ENCODE measurements around the gene ACYP1. TPM values are rescaled to one million over a fixed set of nuclear protein-coding genes. Genes with fewer than 3 reads are reported as not detected.

The ACYP1 gene
- total and polyA plus RNA-seq, 9 of the 15 experiments (the other 6 are each of a cell fraction or from before 2014, with no cell fraction given), result 19.9 to 113 (median 52.3) TPM

DNA sequence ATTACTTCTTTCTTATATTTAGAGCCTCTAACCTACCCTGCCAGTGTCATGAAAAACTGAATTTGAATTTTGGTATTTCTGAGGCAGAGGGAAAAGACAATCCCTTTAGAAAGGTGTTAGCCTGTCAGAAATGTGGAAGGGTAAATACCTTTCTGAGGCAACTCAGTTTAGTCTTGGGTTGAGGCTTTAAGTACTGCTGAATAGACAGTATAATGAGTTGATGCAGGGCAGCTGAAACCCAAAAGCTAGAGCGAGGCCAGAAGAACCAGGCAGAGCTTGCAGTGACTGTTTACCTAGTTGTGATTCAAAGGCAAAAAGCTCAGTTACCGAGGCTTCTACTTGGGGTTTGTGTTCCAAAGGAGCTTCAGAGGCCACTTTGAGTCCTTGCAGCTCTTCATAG, 24.3 kb upstream of the ACYP1 start:
- H3K79me2 ChIP-seq (ENCODE audit: control insufficient read depth, insufficient read depth, low read length), result no peaks in the 10 kb centered on the region
- no TSS peak for BruUV-seq (replicated peaks)
- H3K9me1 ChIP-seq (ENCODE audit: control insufficient read depth, insufficient read depth, low read length), result no peaks in the 10 kb centered on the region
- no peak overlapping the region for H3K4me2 ChIP-seq (ENCODE audit: insufficient read depth, low read length)
- no peak overlapping the region for H3K9ac ChIP-seq (ENCODE audit: insufficient read depth in 1 of 2, low read depth in 2 of 2, low read length in 2 of 2)
- H3K36me3 ChIP-seq (ENCODE audit: control insufficient read depth, insufficient read depth, low read length), result peaks cover 34% of the 10 kb centered on the region; the same call in 2 of the 3 replicates
- no peaks in the 10 kb centered on the region for H4K20me1 ChIP-seq (replicated peaks; ENCODE audit: control insufficient read depth, insufficient read depth, low read length)
- no peaks in the 10 kb centered on the region for H3K4me1 ChIP-seq (replicated peaks in 1 of 2; ENCODE audit: control insufficient read depth in 2 of 2, insufficient read depth in 2 of 2, low read length in 2 of 2)
- CTCF ChIA-PET (ENCODE audit: low intra/inter-chr PET ratio), result interaction anchor here (1.4 to 2.3 kb wide), 4 partner anchors 142 to 227 kb away, joined by 4 to 23 read pairs (median 20); no protein-coding TSS in a partner anchor
- no peaks in the 10 kb centered on the region for H3K27me3 ChIP-seq (ENCODE audit: control insufficient read depth in 2 of 2, insufficient read depth in 2 of 2, low read length in 2 of 2)
- intact Hi-C loops (cut with micrococcal nuclease) (loop anchor here (1.0 kb wide), 3 partner anchors 143 to 227 kb away; no protein-coding TSS in a partner anchor), in situ Hi-C loops (cut with MboI) (no loop called here)
- POLR2A ChIA-PET, result interaction anchor here (0.5 to 1.2 kb wide), 5 partner anchors 9 to 407 kb away, joined by 3 to 6 read pairs (median 4); no protein-coding TSS in a partner anchor
- H3K4me3 ChIP-seq, result no peak overlapping the region
- no peak for TF ChIP-seq BRD4 (IDR thresholded peaks at IDR 0.05)
- peak; percentile 33; the same call in 1 of the 2 replicates for TF ChIP-seq C11orf30 (IDR thresholded peaks at IDR 0.05; ENCODE audit: low read depth)
- TF ChIP-seq TEAD4 (IDR thresholded peaks at IDR 0.05; ENCODE audit: low read length), result no peak
- TF ChIP-seq TEAD4 (CRISPR knock-in tag; IDR thresholded peaks at IDR 0.05; ENCODE audit: borderline replicate concordance), result no peak
- TF ChIP-seq ZNF79 (CRISPR knock-in tag; IDR thresholded peaks at IDR 0.05; ENCODE audit: low read depth), result no peak
- no peak for TF ChIP-seq HLTF (IDR thresholded peaks at IDR 0.05)
- no peak for TF ChIP-seq ZC3H8 (IDR thresholded peaks at IDR 0.05)
- no peak for TF ChIP-seq CHD1 (IDR thresholded peaks at IDR 0.05; ENCODE audit: low read length)
- no peak for TF ChIP-seq XRCC3 (IDR thresholded peaks at IDR 0.05)
- peak; percentile 52 for TF ChIP-seq ZNF316 (IDR thresholded peaks at IDR 0.05)
- no peak for TF ChIP-seq HCFC1 (IDR thresholded peaks at IDR 0.05; ENCODE audit: low read depth, low read length)
- TF ChIP-seq MCM7 (IDR thresholded peaks at IDR 0.05), result no peak
- TF ChIP-seq, protein P1, sequence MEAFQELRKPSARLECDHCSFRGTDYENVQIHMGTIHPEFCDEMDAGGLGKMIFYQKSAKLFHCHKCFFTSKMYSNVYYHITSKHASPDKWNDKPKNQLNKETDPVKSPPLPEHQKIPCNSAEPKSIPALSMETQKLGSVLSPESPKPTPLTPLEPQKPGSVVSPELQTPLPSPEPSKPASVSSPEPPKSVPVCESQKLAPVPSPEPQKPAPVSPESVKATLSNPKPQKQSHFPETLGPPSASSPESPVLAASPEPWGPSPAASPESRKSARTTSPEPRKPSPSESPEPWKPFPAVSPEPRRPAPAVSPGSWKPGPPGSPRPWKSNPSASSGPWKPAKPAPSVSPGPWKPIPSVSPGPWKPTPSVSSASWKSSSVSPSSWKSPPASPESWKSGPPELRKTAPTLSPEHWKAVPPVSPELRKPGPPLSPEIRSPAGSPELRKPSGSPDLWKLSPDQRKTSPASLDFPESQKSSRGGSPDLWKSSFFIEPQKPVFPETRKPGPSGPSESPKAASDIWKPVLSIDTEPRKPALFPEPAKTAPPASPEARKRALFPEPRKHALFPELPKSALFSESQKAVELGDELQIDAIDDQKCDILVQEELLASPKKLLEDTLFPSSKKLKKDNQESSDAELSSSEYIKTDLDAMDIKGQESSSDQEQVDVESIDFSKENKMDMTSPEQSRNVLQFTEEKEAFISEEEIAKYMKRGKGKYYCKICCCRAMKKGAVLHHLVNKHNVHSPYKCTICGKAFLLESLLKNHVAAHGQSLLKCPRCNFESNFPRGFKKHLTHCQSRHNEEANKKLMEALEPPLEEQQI (IDR thresholded peaks at IDR 0.05), result no peak
- TF ChIP-seq SNIP1 (IDR thresholded peaks at IDR 0.05; ENCODE audit: low read depth), result no peak
- no peak for TF ChIP-seq JUN (IDR thresholded peaks at IDR 0.05; ENCODE audit: borderline replicate concordance, low read depth, low read length)
- no peak for TF ChIP-seq JUN (CRISPR knock-in tag; IDR thresholded peaks at IDR 0.05; ENCODE audit: borderline replicate concordance)
- TF ChIP-seq MEF2A (IDR thresholded peaks at IDR 0.05; ENCODE audit: control insufficient read depth, low read depth, low read length), result no peak
- no peak for TF ChIP-seq ELF2 (CRISPR knock-in tag; IDR thresholded peaks at IDR 0.05)
- DNase-seq (ENCODE audit: extremely low read depth in 1 of 4, low spot score in 3 of 4) (no peak), ATAC-seq (no peak), FAIRE-seq (no peak)
- WGBS (ENCODE audit: insufficient coverage, low coverage, missing lambda C conversion rate), result 77% methylated on average over 2 of the region's 2 CpGs
- no peak overlapping the region for H2AFZ ChIP-seq (ENCODE audit: low read depth, low read length)
- no peak overlapping the region for H3K27ac ChIP-seq (ENCODE audit: extremely low read depth, low read depth, low read length)
- H3K9me3 ChIP-seq (replicated peaks; ENCODE audit: control insufficient read depth, insufficient read depth, low read depth, low read length), result no peaks in the 10 kb centered on the region
